Thyroid gland (tissue), 4 donors: ENCODE data around the gene CHRNB2. TPM values are rescaled to one million over a fixed set of nuclear protein-coding genes. Genes with fewer than 3 reads are reported as not detected.
A peak's percentile ranks its signal among the peaks of the same experiment; 100 is the strongest.

Experiments used
- DNase-seq, 2 donors: peaks; one replicate each; pipeline ENCODE4 v3.0.0-alpha.2; 2019
- H3K27ac ChIP-seq, 3 donors: fragments of 200-600 bp; sonication (generic); 1 replicate in 2 of 3; 2 replicates in 1 of 3; pipeline ENCODE4 v1.5.1; 2016 to 2019; ENCODE audit warnings: mild to moderate bottlenecking in 1 of 3, moderate library complexity in 1 of 3
- H3K27me3 ChIP-seq: fragments of 200-600 bp; sonication (generic); one replicate; pipeline ENCODE4 v1.5.1; 2019
- H3K36me3 ChIP-seq, 2 donors: fragments of 200-600 bp; sonication (generic); one replicate each; pipeline ENCODE4 v1.5.1; 2016 to 2019
- H3K4me1 ChIP-seq, 2 donors: fragments of 200-600 bp; sonication (generic); one replicate each; pipeline ENCODE4 v1.5.1; 2017 to 2019
- H3K4me3 ChIP-seq, 3 donors: fragments of 200-600 bp; sonication (generic); replicated peaks in 1 of 3; 1 replicate in 2 of 3; 2 replicates in 1 of 3; pipeline ENCODE4 v1.5.1; 2016; ENCODE audit warnings: mild to moderate bottlenecking in 1 of 3
- H3K9me3 ChIP-seq: fragments of 200-600 bp; sonication (generic); one replicate; pipeline ENCODE4 v1.5.1; 2017
- CTCF ChIP-seq, 6 experiments: fragments of 200-600 bp in 3 of 6; fragments of 450-650 bp in 3 of 6; sonication (generic) in 3 of 6; IDR thresholded peaks; one replicate each; pipeline ENCODE4 v1.5.1; 2016 to 2019; ENCODE audit warnings: antibody characterized with exemption in 6 of 6, mild to moderate bottlenecking in 2 of 6, inconsistent platforms in 1 of 6, moderate library complexity in 1 of 6
- POLR2A ChIP-seq, 2 donors: fragments of 450-650 bp; IDR thresholded peaks; one replicate each; pipeline ENCODE4 v1.6.1; 2017; ENCODE audit warnings: antibody characterized with exemption in 2 of 2, mild to moderate bottlenecking in 2 of 2, moderate library complexity in 1 of 2
- WGBS, 2 donors: methylation state at CpG; one replicate each; pipeline ENCODE4 v1.1.5; 2017; 5-methylcytosine and 5-hydroxymethylcytosine counted together
- intact Hi-C: fragments of 100-400 bp; cut with DNase I; formaldehyde crosslinking; loops from one replicate; pipeline ENCODE4 v1.15.1; 2023
- total RNA-seq, 4 donors: library from RNA; depleted of rRNA; stranded (reverse); fragments of >200 nt; gene quantifications; one replicate each; pipeline ENCODE4 v1.2.3, GENCODE V29; 2016

The CHRNB2 gene
- total RNA-seq, 4 donors from 2014 or later = 0.73 TPM; not detected in 3

DNA sequence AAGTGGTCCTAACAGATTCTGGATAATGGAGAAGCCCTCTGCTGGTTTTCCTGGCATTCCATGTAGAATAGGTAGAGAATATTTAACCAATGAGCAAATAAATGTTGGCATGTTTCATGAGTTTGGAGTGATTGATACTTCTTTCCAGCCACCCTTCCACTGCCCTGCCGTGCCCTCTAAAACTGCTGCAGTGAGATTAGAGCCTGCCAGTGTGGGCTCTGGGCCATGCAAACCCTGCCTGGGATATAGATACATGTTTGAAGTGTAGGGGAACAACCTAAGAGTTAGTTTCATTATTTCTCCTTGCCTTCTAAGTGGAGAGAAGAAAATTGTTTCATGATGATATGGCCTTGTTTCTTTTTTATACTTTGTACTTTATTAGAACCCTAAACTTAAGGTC is 19.6 kb upstream of the CHRNB2 start:
- 57 to 85% methylated on average over 1 of the region's 1 CpG for WGBS, 2 donors
- H3K36me3 ChIP-seq = peaks cover 40 to 44% of the 10 kb centered on the region in 2 donors
- intact Hi-C loops = loop anchor here (5.0 to 10.0 kb wide), 2 partner anchors 66 to 143 kb away; partner anchors contain the start of gene IL6R
- no peak for DNase-seq
- no peak overlapping the region for H3K27ac ChIP-seq
- TF ChIP-seq POLR2A (IDR thresholded peaks at IDR 0.05) = no peak
- TF ChIP-seq CTCF (IDR thresholded peaks at IDR 0.05) = no peak
- H3K4me3 ChIP-seq = no peak overlapping the region
- peaks cover 8 to 15% of the 10 kb centered on the region in 2 donors for H3K4me1 ChIP-seq
- H3K9me3 ChIP-seq = no peaks in the 10 kb centered on the region
- H3K27me3 ChIP-seq = no peaks in the 10 kb centered on the region

DNA sequence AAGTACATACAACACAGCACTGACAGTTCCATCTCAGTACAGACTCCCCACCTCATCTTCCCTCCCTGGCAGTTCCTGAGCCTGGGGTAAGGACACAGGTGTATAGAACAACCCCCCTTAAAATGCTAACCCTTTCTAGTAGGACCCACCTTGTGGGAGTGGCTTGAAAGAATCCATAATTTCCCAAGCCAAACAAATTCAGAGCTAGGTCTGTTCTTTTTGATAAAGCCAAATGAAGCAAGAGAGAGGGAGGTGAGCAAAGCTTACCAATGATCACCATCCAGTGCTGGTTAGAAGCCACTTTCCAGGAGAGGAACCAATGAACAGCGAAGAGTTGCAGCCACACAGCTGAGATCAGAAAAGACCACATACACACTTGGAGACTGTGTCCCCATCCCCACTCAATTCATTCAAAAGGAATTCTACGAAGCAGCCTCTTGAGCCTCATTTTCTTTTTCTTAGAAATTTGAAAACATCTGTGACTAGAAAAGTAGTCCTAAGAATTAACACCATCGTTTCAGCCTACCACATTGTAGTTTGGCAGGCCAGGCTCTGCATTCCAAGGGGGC is 18.3 kb upstream of the CHRNB2 start:
- intact Hi-C loops = loop anchor here (5.0 to 10.0 kb wide), 2 partner anchors 67 to 144 kb away; partner anchors contain the start of gene IL6R
- H3K27me3 ChIP-seq = no peaks in the 10 kb centered on the region
- WGBS, 2 donors = 80 to 82% methylated on average over 3 of the region's 3 CpGs
- no peak for TF ChIP-seq POLR2A (IDR thresholded peaks at IDR 0.05)
- TF ChIP-seq CTCF (IDR thresholded peaks at IDR 0.05) = no peak
- no peak overlapping the region for H3K4me3 ChIP-seq
- H3K4me1 ChIP-seq = peaks cover 8 to 15% of the 10 kb centered on the region in 2 donors
- no peaks in the 10 kb centered on the region for H3K9me3 ChIP-seq
- H3K36me3 ChIP-seq = peaks cover 52 to 57% of the 10 kb centered on the region in 2 donors
- H3K27ac ChIP-seq = no peak overlapping the region
- DNase-seq = no peak

DNA sequence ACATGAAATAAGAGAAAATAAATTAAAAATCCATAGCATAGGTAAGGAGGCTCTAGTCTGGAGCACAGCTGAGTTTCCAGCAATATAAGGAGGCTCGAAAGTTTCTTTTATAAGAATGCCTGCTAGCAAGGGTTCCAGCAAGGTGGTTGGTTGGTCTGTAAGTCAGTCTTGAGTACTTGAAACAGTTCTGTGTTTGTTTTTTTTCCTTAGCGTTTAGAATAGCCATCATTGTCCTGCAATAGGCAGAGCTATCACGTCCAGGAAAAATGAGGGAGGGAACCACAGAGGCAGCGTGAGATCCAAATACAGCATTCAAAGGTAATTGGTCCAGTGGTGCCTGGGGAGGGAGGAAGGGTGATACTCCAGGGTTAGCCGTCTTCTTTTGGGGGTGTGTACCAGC is 17.5 kb upstream of the CHRNB2 start:
- no peaks in the 10 kb centered on the region for H3K9me3 ChIP-seq
- peaks cover 60 to 65% of the 10 kb centered on the region in 2 donors for H3K36me3 ChIP-seq
- H3K4me3 ChIP-seq = no peak overlapping the region
- H3K27ac ChIP-seq = no peak overlapping the region
- no peak for TF ChIP-seq POLR2A (IDR thresholded peaks at IDR 0.05)
- no peak for TF ChIP-seq CTCF (IDR thresholded peaks at IDR 0.05)
- H3K4me1 ChIP-seq = peaks cover 8 to 15% of the 10 kb centered on the region in 2 donors
- H3K27me3 ChIP-seq = no peaks in the 10 kb centered on the region
- WGBS, 2 donors = 75 to 81% methylated on average over 5 of the region's 5 CpGs
- intact Hi-C loops = no loop called here
- DNase-seq = no peak

GRCh38 chr1:154550657-154551056 is 16.9 kb upstream of the CHRNB2 start:
- no peaks in the 10 kb centered on the region for H3K9me3 ChIP-seq
- intact Hi-C loops = no loop called here
- no peak for DNase-seq
- peaks cover 66 to 68% of the 10 kb centered on the region in 2 donors for H3K36me3 ChIP-seq
- no peaks in the 10 kb centered on the region for H3K27me3 ChIP-seq
- H3K4me3 ChIP-seq = no peak overlapping the region
- H3K4me1 ChIP-seq = peaks cover 8 to 16% of the 10 kb centered on the region in 2 donors
- 67 to 76% methylated on average over 6 of the region's 6 CpGs for WGBS, 2 donors
- no peak for TF ChIP-seq POLR2A (IDR thresholded peaks at IDR 0.05)
- TF ChIP-seq CTCF (IDR thresholded peaks at IDR 0.05) = no peak
- H3K27ac ChIP-seq = no peak overlapping the region

DNA sequence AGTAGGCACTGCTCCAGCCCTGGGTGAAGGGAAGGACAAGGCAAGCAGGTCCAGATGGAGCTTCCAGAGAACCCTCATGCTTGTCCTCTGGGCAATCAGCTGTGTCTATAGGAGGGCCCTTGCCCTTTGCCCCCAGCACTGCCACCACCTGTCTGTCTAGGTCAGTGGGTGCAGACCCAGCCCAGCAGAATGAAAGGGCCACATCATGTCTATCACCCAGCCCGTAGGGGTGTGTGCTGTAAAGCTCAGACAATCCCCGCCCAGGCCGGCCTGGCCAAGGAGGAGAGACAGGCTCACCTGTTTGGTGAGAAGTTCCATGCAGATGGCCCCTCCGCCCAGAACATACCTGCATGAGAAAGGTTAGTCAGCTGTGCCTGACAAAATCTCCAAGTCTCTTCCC is 16.1 kb upstream of the CHRNB2 start:
- WGBS, 2 donors = 48% methylated on average over 3 of the region's 4 CpGs; no CpG with 5 or more reads in 1 of the 2 donors
- Histone ChIP-seq H3K4me1 (peaks cover 15 to 24% of the 10 kb centered on the region in 2 donors), H3K27ac (peak overlapping the region in 2 of 3 donors; percentile 15 to 38), H3K4me3 (no peak overlapping the region), H3K36me3 (peaks cover 66 to 68% of the 10 kb centered on the region in 2 donors), H3K27me3 (no peaks in the 10 kb centered on the region), H3K9me3 (no peaks in the 10 kb centered on the region)
- TF ChIP-seq CTCF (IDR thresholded peaks at IDR 0.05) (no peak), POLR2A (IDR thresholded peaks at IDR 0.05) (no peak)
- DNase-seq = no peak
- intact Hi-C loops = no loop called here
